Chondrocyte (in vitro differentiated cells): ENCODE measurements around the gene KLHDC7A. TPM values are rescaled to one million over a fixed set of nuclear protein-coding genes. Genes with fewer than 3 reads are reported as not detected.

Experiments
- DNase-seq: peaks from one replicate; pipeline ENCODE4 v3.0.0; 2021; ENCODE audit warnings: mixed read lengths, low spot score
- H3K27ac Mint-ChIP-seq: one replicate; pipeline ENCODE4 v1.8.0; 2021; ENCODE audit warnings: mild to moderate bottlenecking, moderate library complexity, mixed read lengths; ENCODE audit not compliant: unreplicated experiment
- H3K27me3 Mint-ChIP-seq: 2 replicates; pipeline ENCODE4 v1.8.0; 2021; ENCODE audit warnings: low read depth, mixed read lengths
- H3K36me3 Mint-ChIP-seq: 2 replicates; pipeline ENCODE4 v1.8.0; 2021; ENCODE audit warnings: low read depth, mixed read lengths
- H3K4me1 Mint-ChIP-seq: 2 replicates; pipeline ENCODE4 v1.8.0; 2021; ENCODE audit warnings: low read depth, mild to moderate bottlenecking, mixed read lengths
- H3K4me3 Mint-ChIP-seq: one replicate; pipeline ENCODE4 v1.8.0; 2021; ENCODE audit warnings: mild to moderate bottlenecking, moderate library complexity, mixed read lengths; ENCODE audit not compliant: unreplicated experiment
- H3K9me3 Mint-ChIP-seq: 2 replicates; pipeline ENCODE4 v1.8.0; 2021; ENCODE audit warnings: low read depth, mixed read lengths
- total RNA-seq: library from RNA; stranded (reverse); gene quantifications from 3 replicates; pipeline ENCODE4 v1.2.1, GENCODE V29; 2021
- TF ChIP-seq, protein P1 (sequence below): fragments of 200-600 bp; sonication (generic); IDR thresholded peaks from 2 replicates; pipeline ENCODE4 v1.5.0; 2021; ENCODE audit warnings: antibody characterized with exemption, mild to moderate bottlenecking, moderate library complexity

The KLHDC7A gene
- total RNA-seq, 1 donor from 2014 or later: 0.07 TPM

DNA sequence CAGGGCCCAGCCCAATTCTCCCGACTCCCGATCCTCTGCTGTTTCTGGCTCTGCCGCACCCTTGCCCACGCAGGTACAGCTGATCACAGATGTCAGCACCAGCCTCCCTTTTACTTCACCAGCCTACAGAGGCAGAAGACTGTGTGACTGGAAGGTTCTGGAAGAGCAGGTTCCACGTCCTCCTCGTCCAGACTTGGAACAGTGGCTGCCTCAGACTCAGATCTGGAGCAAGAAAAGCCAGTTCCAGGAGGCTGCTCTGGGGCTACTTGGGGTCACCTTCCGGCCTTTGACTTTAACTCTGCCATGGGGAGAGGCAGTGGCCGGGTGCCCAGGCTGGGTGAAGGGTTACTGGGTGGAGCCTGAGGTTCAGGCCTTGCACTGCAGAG, 16.1 kb upstream of the KLHDC7A start:
- TF ChIP-seq, protein P1, sequence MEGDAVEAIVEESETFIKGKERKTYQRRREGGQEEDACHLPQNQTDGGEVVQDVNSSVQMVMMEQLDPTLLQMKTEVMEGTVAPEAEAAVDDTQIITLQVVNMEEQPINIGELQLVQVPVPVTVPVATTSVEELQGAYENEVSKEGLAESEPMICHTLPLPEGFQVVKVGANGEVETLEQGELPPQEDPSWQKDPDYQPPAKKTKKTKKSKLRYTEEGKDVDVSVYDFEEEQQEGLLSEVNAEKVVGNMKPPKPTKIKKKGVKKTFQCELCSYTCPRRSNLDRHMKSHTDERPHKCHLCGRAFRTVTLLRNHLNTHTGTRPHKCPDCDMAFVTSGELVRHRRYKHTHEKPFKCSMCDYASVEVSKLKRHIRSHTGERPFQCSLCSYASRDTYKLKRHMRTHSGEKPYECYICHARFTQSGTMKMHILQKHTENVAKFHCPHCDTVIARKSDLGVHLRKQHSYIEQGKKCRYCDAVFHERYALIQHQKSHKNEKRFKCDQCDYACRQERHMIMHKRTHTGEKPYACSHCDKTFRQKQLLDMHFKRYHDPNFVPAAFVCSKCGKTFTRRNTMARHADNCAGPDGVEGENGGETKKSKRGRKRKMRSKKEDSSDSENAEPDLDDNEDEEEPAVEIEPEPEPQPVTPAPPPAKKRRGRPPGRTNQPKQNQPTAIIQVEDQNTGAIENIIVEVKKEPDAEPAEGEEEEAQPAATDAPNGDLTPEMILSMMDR: no peak
- Mint-ChIP-seq H3K4me3 (no peak overlapping the region), H3K36me3 (no peaks in the 10 kb centered on the region), H3K4me1 (no peaks in the 10 kb centered on the region), H3K27me3 (peaks cover 18% of the 10 kb centered on the region), H3K27ac (no peak overlapping the region), H3K9me3 (no peaks in the 10 kb centered on the region)
- DNase-seq: peak; percentile 58

DNA sequence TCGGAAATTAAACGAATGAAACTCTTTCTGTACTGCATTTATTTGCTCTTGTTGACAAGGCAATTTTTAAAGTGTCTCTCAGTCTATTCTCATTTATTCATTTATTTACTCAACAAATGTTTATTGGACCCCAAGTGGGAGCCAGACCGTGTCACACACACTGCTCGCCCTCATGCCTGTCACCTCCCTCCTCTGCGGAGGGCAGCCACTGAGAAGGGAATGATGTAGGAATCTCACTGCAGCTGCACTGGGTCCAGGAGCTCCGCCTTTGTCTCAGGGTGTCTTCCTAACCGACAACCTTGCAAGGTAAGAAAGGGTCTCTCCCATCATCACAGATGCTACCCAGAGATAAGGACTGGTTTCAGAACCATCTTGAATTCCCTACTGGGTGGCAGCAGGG, 14.1 kb upstream of the KLHDC7A start:
- no peaks in the 10 kb centered on the region for H3K36me3 Mint-ChIP-seq

DNA sequence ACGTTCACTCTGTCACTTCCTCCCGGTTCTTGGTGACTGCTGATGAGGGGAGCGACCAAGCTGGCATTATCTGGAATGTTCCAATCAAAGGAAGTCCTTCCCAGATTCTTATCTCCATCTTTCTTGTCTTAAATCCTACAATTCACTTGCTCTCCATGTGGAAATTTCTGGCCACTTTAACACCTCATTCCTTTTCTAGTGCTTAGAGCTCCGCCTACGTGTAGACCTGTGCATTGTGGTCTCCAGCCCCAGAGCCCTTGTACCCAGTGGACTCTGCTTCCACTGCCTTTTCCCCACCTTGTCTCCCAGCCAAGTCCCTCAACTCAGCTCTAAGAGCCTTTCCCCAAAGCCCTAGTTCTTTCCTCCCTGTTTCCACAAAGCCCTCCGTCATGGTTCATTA, 12.2 kb upstream of the KLHDC7A start:
- no peaks in the 10 kb centered on the region for H3K4me1 Mint-ChIP-seq
- H3K36me3 Mint-ChIP-seq: no peaks in the 10 kb centered on the region
- peaks cover 5% of the 10 kb centered on the region for H3K27me3 Mint-ChIP-seq
- H3K27ac Mint-ChIP-seq: no peak overlapping the region
- DNase-seq: no peak
- H3K4me3 Mint-ChIP-seq: no peak overlapping the region
- TF ChIP-seq, protein P1: no peak
- no peaks in the 10 kb centered on the region for H3K9me3 Mint-ChIP-seq

More for the DNA sequence above, 14.1 kb upstream of the KLHDC7A start:
- H3K27me3 Mint-ChIP-seq: peaks cover 5% of the 10 kb centered on the region
- TF ChIP-seq, protein P1: no peak
- DNase-seq: peak; percentile 41
- H3K4me1 Mint-ChIP-seq: no peaks in the 10 kb centered on the region
- H3K4me3 Mint-ChIP-seq: no peak overlapping the region
- H3K27ac Mint-ChIP-seq: no peak overlapping the region
- no peaks in the 10 kb centered on the region for H3K9me3 Mint-ChIP-seq

DNA sequence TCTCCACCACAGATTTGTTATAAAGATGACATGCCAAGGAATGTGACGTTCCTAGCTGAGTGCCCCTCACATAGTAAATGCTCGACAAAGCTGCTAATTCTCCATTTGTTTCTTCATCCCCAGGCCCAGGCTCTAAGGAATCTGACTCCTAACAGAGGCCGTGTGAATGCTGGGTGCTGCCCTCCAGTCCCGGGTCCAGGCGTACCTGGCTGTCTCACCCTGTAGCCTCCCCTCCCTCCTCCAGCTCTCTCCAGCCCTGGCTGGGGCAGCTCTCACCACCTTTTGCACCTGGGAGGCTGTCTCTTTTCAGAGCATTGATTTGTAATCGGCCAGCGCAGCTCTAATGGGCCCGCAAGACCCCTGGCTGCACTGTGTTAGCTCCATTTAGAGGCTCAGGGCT, 11.2 kb upstream of the KLHDC7A start:
- TF ChIP-seq, protein P1: no peak
- no peak overlapping the region for H3K4me3 Mint-ChIP-seq
- peaks cover 8% of the 10 kb centered on the region for H3K27me3 Mint-ChIP-seq
- H3K36me3 Mint-ChIP-seq: no peaks in the 10 kb centered on the region
- H3K27ac Mint-ChIP-seq: no peak overlapping the region
- H3K9me3 Mint-ChIP-seq: no peaks in the 10 kb centered on the region
- no peaks in the 10 kb centered on the region for H3K4me1 Mint-ChIP-seq
- DNase-seq: peak; percentile 68

DNA sequence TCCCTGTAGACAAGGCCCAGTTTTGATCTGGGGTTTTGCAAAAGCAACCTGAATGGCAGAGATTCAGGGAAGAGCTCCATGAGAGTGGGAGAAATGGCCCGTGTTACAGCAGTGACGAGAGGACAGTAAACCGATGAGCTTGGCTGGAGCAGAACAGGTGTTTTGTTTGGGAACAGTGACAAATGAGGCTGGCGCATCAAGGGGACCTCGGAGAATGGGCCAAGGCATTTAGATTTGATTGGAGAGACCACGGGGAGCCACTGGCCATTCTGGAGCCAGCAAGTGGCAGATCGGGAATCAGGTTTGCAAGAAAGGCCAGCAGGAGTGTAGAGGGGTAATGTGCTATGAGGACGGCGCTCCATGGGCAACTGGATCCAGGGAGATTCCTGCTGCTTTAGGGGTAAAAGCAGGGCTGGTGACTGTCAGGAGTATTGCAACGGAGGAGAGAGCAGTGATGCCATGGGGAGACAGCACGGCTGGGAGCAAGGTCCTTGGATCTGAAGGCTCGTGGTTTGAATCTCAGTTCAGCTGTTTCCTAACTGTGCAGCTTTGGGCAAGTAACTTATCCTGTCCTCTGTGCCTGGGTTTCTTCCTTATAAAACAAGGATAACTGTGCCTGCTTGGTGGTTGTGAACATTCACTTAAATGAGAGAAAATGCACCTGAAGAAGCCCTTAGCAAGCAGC, 9.9 kb upstream of the KLHDC7A start:
- Mint-ChIP-seq H3K9me3 (no peaks in the 10 kb centered on the region), H3K27me3 (peaks cover 9% of the 10 kb centered on the region), H3K27ac (no peak overlapping the region), H3K4me3 (no peak overlapping the region), H3K4me1 (no peaks in the 10 kb centered on the region), H3K36me3 (no peaks in the 10 kb centered on the region)
- TF ChIP-seq, protein P1: no peak
- peak; percentile 35 for DNase-seq
